MCF 10A (cell line): ENCODE measurements around the gene LTB4R2. TPM values are rescaled to one million over a fixed set of nuclear protein-coding genes. Genes with fewer than 3 reads are reported as not detected.

ENCODE experiments used
- BruUV-seq: library from RNA; stranded (reverse); fragments of 400-500 nt; replicated peaks from 2 replicates; lab custom pipeline; 2021; lab: Mats Ljungman, UMichigan
- CTCF ChIA-PET: fragments of 300-600 bp; sonication (Branson Sonifier 250); formaldehyde crosslinking; extraction: SDS; loops from one replicate; lab custom pipeline; 2021; ENCODE audit warnings: antibody characterized with exemption, inconsistent platforms; lab: Yijun Ruan, JAX
- POLR2A ChIA-PET: fragments of 300-600, 350-650 bp; sonication (Branson Sonifier 250); formaldehyde crosslinking; extraction: SDS; loops from one replicate; lab custom pipeline; 2020; ENCODE audit warnings: antibody characterized with exemption, inconsistent platforms; lab: Yijun Ruan, JAX
- DNase-seq: peaks from one replicate; pipeline ENCODE4 v3.0.0-alpha.2; 2018; ENCODE audit not compliant: unreplicated experiment
- H3K27ac Mint-ChIP-seq: one replicate; pipeline ENCODE4 v1.8.0; 2022; ENCODE audit warnings: mild to moderate bottlenecking, low read depth, mixed read lengths; ENCODE audit not compliant: unreplicated experiment
- H3K27me3 Mint-ChIP-seq: one replicate; pipeline ENCODE4 v1.8.0; 2022; ENCODE audit warnings: mixed read lengths; ENCODE audit not compliant: insufficient read depth, unreplicated experiment
- H3K36me3 Mint-ChIP-seq: one replicate; pipeline ENCODE4 v1.8.0; 2022; ENCODE audit warnings: mild to moderate bottlenecking, moderate library complexity, mixed read lengths; ENCODE audit not compliant: insufficient read depth, unreplicated experiment
- H3K4me1 Mint-ChIP-seq: one replicate; pipeline ENCODE4 v1.8.0; 2022; ENCODE audit warnings: mixed read lengths; ENCODE audit not compliant: insufficient read depth, unreplicated experiment
- H3K4me3 Mint-ChIP-seq: one replicate; pipeline ENCODE4 v1.8.0; 2022; ENCODE audit warnings: mild to moderate bottlenecking, moderate library complexity, mixed read lengths; ENCODE audit not compliant: unreplicated experiment
- H3K9me3 Mint-ChIP-seq: one replicate; pipeline ENCODE4 v1.8.0; 2022; ENCODE audit warnings: mixed read lengths; ENCODE audit not compliant: unreplicated experiment
- CTCF ChIP-seq: fragments of 200-600 bp; IDR thresholded peaks from one replicate; pipeline ENCODE4 v1.8.0; 2022; ENCODE audit warnings: antibody characterized with exemption, mild to moderate bottlenecking; ENCODE audit not compliant: unreplicated experiment
- intact Hi-C: fragments of 100-400 bp; cut with micrococcal nuclease; formaldehyde crosslinking; loops from 2 replicates; pipeline ENCODE4 v1.14.1; 2022
- total RNA-seq: library from RNA; stranded (reverse); gene quantifications from 2 replicates; pipeline ENCODE4 v1.2.3, GENCODE V29; 2022

The LTB4R2 gene
- total RNA-seq, 1 experiment from 2014 or later, result 21.7 TPM

- H3K4me1 Mint-ChIP-seq, result peaks cover 2% of the 10 kb centered on the region
- POLR2A ChIA-PET, result interaction anchor here (1.6 to 2.2 kb wide), 2 partner anchors 94 to 99 kb away, joined by 3 to 6 read pairs; no protein-coding TSS in a partner anchor
- H3K27me3 Mint-ChIP-seq, result peaks cover 11% of the 10 kb centered on the region
- peaks cover 5% of the 10 kb centered on the region for H3K36me3 Mint-ChIP-seq
- no peak for TF ChIP-seq CTCF
- intact Hi-C loops, result no loop called here
- H3K9me3 Mint-ChIP-seq, result no peaks in the 10 kb centered on the region
- no TSS peak for BruUV-seq
- CTCF ChIA-PET, result interaction anchor here (0.8 to 16.6 kb wide), 11 partner anchors 9 to 104 kb away, joined by 3 to 626 read pairs (median 4); partner anchors contain the start of genes CBLN3 and KHNYN
- no peak overlapping the region for H3K4me3 Mint-ChIP-seq
- DNase-seq, result no peak
- H3K27ac Mint-ChIP-seq, result no peak overlapping the region
These were observed 27.3 kb downstream of the LTB4R2 start for GRCh38 chr14:24337144-24337823.

GRCh38 chr14:24337824-24338175 lies 27.9 kb downstream of the LTB4R2 start:
- ChIA-PET CTCF (interaction anchor here (0.8 to 16.6 kb wide), 9 partner anchors 8 to 104 kb away, joined by 3 to 626 read pairs (median 4); partner anchors contain the start of genes CBLN3 and KHNYN), POLR2A (interaction anchor here (1.6 to 2.2 kb wide), 2 partner anchors 94 to 99 kb away, joined by 3 to 6 read pairs; no protein-coding TSS in a partner anchor)
- H3K27ac Mint-ChIP-seq, result no peak overlapping the region
- no peak overlapping the region for H3K4me3 Mint-ChIP-seq
- H3K9me3 Mint-ChIP-seq, result no peaks in the 10 kb centered on the region
- no peaks in the 10 kb centered on the region for H3K4me1 Mint-ChIP-seq
- no peaks in the 10 kb centered on the region for H3K36me3 Mint-ChIP-seq
- no peak for TF ChIP-seq CTCF
- peaks cover 11% of the 10 kb centered on the region for H3K27me3 Mint-ChIP-seq
- intact Hi-C loops, result no loop called here
- no TSS peak for BruUV-seq
- no peak for DNase-seq

- Mint-ChIP-seq H3K4me3 (no peak overlapping the region), H3K9me3 (no peaks in the 10 kb centered on the region), H3K36me3 (no peaks in the 10 kb centered on the region), H3K4me1 (no peaks in the 10 kb centered on the region), H3K27me3 (peaks cover 16% of the 10 kb centered on the region), H3K27ac (no peak overlapping the region)
- CTCF ChIA-PET, result interaction anchor here (1.3 to 16.6 kb wide), 3 partner anchors 31 to 94 kb away, joined by 4 to 626 read pairs (median 4); partner anchors contain the start of genes CBLN3, CIDEB and KHNYN
- BruUV-seq, result no TSS peak
- DNase-seq, result no peak
- no peak for TF ChIP-seq CTCF
- POLR2A ChIA-PET, result no interaction called here
- intact Hi-C loops, result no loop called here
These were observed 28.9 kb downstream of the LTB4R2 start for GRCh38 chr14:24338843-24339242.

GRCh38 chr14:24339284-24340151 lies 29.6 kb downstream of the LTB4R2 start, which contains the start of gene RIPK3:
Gene RIPK3 (minus strand): TSS chr14:24339991. CDS start chr14:24339826, 165 bp downstream.
- DNase-seq, result no peak
- Mint-ChIP-seq H3K9me3 (no peaks in the 10 kb centered on the region), H3K36me3 (no peaks in the 10 kb centered on the region), H3K4me1 (no peaks in the 10 kb centered on the region), H3K4me3 (no peak within 1 kb of the TSS), H3K27me3 (peaks cover 22% of the 10 kb centered on the region), H3K27ac (no peak within 1 kb of the TSS)
- intact Hi-C loops, result no loop called here
- CTCF ChIA-PET, result interaction anchor here (0.7 to 16.6 kb wide), 7 partner anchors 8 to 93 kb away, joined by 3 to 626 read pairs (median 4); partner anchors contain the start of genes CBLN3, CIDEB and KHNYN
- BruUV-seq, result no TSS peak
- TF ChIP-seq CTCF, result no peak
- POLR2A ChIA-PET, result no interaction called here
